ENCODE measurements around the gene ADGRG6.
"Not testable (repeated sequence)": the region's sequence is repeated elsewhere in the genome, so short reads cannot be mapped to it uniquely, and the experiment has no call there.

GRCh38 chr6:142346166-142346565, 44.4 kb downstream of the ADGRG6 start:
- not testable (repeated sequence) for TF ChIP-seq CTCF (IDR thresholded peaks at IDR 0.05); SIN3A (IDR thresholded peaks at IDR 0.05; ENCODE audit: borderline replicate concordance, insufficient read depth, low read depth, low read length); TCF7L2 (IDR thresholded peaks at IDR 0.05; ENCODE audit: low read depth, low read length); POLR2AphosphoS5 (IDR thresholded peaks at IDR 0.05; ENCODE audit: low read depth, low read length)
